Omental fat pad (tissue), 4 donors: ENCODE results near the gene LIN9. TPM values are rescaled to one million over a fixed set of nuclear protein-coding genes. Genes with fewer than 3 reads are reported as not detected.

Experiments
- ATAC-seq: fragments of 150-250 bp; one replicate; pipeline ENCODE4 v1.9.1; 2016; ENCODE audit warnings: mild to moderate bottlenecking, moderate library complexity; ENCODE audit not compliant: low FRiP score
- DNase-seq: peaks from one replicate; pipeline ENCODE4 v3.0.0-alpha.2; 2019; ENCODE audit warnings: low spot score
- total RNA-seq, 4 donors: library from RNA; depleted of rRNA; stranded (reverse); fragments of >200 nt; gene quantifications; one replicate each; pipeline ENCODE4 v1.1.0, GENCODE V29; 2016
- TF ChIP-seq, protein P1 (sequence below), 3 donors: fragments of 450-650 bp; IDR thresholded peaks; one replicate each; pipeline ENCODE4 v1.5.1; 2016 to 2017; ENCODE audit warnings: antibody characterized with exemption in 3 of 3, mild to moderate bottlenecking in 3 of 3, moderate library complexity in 2 of 3

Gene LIN9
- total RNA-seq, 4 donors from 2014 or later = 1.6 to 6.0 (median 2.3) TPM

DNA sequence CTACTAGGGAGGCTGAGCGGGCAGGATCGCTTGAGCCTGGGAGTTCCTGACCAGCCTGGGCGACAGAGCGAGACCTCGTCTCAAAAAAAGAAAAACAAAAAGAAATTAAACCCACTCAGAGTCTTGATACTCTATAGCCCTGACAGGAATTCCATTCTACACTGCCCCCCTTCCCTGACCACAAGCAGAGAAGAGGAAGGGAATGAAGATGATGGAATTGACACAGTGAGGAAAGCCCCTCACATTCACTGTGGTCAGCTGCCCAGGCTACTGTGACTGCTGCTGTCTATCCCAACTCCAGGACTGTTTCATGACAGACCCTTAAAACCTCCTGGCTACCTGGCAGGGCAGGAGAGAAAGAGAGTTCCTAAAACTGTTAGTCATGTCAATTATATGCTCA lies 12.1 kb downstream of the LIN9 start:
- TF ChIP-seq, protein P1, sequence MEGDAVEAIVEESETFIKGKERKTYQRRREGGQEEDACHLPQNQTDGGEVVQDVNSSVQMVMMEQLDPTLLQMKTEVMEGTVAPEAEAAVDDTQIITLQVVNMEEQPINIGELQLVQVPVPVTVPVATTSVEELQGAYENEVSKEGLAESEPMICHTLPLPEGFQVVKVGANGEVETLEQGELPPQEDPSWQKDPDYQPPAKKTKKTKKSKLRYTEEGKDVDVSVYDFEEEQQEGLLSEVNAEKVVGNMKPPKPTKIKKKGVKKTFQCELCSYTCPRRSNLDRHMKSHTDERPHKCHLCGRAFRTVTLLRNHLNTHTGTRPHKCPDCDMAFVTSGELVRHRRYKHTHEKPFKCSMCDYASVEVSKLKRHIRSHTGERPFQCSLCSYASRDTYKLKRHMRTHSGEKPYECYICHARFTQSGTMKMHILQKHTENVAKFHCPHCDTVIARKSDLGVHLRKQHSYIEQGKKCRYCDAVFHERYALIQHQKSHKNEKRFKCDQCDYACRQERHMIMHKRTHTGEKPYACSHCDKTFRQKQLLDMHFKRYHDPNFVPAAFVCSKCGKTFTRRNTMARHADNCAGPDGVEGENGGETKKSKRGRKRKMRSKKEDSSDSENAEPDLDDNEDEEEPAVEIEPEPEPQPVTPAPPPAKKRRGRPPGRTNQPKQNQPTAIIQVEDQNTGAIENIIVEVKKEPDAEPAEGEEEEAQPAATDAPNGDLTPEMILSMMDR (IDR thresholded peaks at IDR 0.05) = no peak
- DNase-seq = no peak
- no peak for ATAC-seq

DNA sequence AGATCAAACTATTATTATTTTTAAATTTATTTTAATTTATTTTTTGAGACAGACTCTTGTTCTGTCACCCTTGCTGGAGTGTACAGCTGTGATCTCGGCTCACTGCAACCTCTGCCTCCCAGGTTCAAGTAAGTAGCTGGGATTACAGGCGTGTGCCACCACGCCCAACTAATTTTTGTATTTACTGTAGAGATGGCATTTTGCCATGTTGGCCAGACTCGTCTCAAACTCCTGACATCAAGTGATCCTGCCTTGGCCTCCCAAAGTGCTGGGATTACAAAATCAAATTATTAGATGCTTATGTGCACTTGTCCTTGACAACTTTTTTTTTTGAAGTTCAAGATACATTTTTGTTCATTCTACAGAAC lies 15.4 kb downstream of the LIN9 start:
- no peak for ATAC-seq

DNA sequence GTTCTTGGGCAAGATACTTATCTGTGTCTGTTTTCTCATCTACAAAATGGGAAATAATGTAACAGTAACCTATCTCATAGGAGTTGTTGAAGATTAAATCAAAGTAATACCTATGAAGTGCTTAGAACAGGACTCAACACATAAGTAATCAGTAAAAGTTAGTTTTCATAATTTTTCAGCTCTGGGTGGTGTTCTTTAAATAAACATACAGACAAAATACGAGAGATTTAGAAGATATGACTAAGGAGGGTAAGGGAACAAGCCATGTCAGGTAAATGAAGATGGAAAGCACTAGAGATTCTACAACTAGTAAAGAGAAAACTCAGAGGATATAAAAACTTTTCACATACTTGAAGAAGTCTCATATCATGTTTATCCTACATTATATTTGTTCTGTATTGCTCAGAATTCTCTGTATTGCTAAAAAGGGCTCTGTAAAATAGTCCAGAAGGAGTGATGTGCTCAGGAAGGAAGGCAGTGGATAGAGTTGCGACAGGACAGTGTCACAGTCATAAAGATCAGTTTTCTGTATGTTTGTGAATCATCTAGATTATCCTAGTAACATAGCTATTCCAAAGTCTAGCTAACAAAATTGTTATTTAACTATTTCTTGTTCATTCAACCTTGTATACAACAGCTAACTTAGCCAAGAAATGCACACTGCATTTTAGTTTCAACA lies 16.0 kb downstream of the LIN9 start:
- ATAC-seq (no peak), DNase-seq (no peak)
- TF ChIP-seq, protein P1 (IDR thresholded peaks at IDR 0.05) = no peak

More for the DNA sequence above, 15.4 kb downstream of the LIN9 start:
- DNase-seq = no peak
- TF ChIP-seq, protein P1 (IDR thresholded peaks at IDR 0.05) = no peak

DNA sequence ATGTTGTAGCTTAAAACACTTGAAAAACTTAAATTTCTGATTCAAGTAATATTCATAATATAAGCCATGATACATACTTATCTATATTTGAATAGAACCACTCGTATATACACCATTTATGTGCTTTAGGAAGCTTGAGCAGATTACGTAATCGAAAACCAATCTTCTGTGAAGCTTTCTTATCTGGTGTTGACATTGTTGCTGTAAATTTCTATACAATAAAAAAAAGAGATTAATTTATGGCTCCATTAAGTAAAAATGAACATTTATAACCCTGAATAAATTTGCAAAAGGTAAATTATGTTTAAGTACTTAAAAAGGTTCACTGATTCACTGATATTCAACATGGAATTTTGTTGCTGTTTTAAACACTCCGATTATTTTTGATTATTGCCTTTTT lies 21.4 kb downstream of the LIN9 start:
- DNase-seq = no peak
- no peak for ATAC-seq

DNA sequence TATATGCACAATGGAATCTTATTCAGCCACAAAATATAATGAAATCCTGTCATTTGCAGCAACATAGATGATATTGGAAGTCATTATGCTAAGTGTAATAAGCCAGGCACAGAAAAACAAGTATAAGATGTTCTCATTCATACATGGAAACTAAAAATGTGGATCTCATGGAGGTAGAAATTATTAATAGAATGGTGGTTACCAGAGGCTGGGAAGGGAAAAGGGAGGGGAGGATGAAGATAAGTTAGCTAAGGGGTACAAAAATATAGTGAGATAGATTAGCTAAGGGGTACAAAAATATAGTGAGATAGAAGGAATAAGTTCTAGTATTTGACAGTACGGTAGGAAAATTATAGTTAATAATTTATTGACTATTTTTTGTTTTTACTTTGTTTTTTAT lies 27.9 kb downstream of the LIN9 start:
- no peak for DNase-seq
- TF ChIP-seq, protein P1 (IDR thresholded peaks at IDR 0.05) = no peak
- no peak for ATAC-seq

More for the DNA sequence above, 21.4 kb downstream of the LIN9 start:
- TF ChIP-seq, protein P1 (IDR thresholded peaks at IDR 0.05) = no peak

DNA sequence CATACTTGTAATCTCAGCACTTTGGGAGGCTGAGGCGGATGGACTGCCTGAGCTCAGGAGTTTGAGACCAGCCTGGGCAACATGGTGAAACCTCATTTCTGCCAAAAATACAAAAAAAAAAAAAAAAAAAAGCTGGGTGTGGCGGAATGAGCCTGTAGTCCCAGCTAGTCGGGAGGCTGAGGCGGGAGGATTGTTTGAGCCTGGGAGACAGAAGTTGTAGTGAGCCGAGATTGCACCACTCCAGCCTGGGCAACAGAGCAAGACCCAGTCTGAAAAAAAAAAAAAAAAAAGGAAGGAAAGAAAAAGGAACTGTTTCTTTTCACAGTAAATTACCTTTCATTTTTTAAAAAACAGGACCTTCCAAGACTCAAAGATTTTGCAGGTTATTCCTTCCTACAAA lies 29.5 kb downstream of the LIN9 start:
- DNase-seq (no peak), ATAC-seq (no peak)
- TF ChIP-seq, protein P1 (IDR thresholded peaks at IDR 0.05) = no peak

DNA sequence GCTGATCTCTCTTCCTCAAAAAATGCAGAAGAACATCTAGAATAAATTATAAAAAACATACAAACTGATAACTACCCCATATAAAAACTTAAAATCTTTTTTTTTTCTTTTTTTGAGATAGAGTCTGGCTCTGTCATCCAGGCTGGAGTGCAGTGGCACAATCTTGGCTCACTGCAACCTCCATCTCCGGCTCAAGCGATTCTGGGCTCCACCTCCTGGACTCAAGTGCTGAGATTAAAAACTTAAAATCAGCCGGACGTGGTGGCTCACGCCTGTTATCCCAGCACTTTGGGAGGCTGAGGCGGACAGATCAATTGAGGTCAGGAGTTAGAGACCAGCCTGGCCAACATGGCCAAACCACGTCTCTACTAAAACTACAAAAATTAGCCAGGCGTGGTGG lies 31.1 kb downstream of the LIN9 start:
- no peak for DNase-seq
- ATAC-seq = no peak
- TF ChIP-seq, protein P1 (IDR thresholded peaks at IDR 0.05) = no peak
